ENCODE measurements around the gene CPEB1.
A peak's percentile ranks its signal among the peaks of the same experiment; 100 is the strongest.
"Not testable (repeated sequence)": the region's sequence is repeated elsewhere in the genome, so short reads cannot be mapped to it uniquely, and the experiment has no call there.

Gene CPEB1

DNA sequence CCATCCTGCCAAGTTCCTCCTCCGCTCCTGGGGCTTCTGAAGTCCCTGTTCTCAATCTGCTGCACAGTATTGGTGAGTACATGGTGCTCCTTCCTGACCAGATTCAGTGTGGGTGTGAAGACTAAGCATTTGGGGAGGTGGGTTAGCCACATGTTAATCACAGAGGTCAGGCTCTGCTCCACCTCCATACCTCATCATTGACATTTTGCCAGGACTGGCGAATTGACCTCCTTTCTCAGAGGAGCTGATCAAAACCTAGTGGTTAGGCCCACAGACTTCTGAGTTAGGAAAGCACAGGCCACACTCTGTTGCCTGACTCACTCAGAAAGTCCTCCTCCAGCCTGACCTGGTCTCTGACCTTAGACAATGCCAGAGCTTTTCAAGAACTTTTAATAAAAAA, 98.5 kb downstream of the CPEB1 start:
- Mint-ChIP-seq H3K9me3 (no peaks in the 10 kb centered on the region), H3K4me3 (no peak overlapping the region), H3K27me3 (no peaks in the 10 kb centered on the region), H3K4me1 (no peaks in the 10 kb centered on the region), H3K36me3 (no peaks in the 10 kb centered on the region), H3K27ac (no peak overlapping the region)

GRCh38 chr15:82545478-82545877, 101.7 kb downstream of the CPEB1 start:
- H3K4me1 Mint-ChIP-seq = peaks cover 8% of the 10 kb centered on the region
- H3K9me3 Mint-ChIP-seq = no peaks in the 10 kb centered on the region
- H3K36me3 Mint-ChIP-seq = no peaks in the 10 kb centered on the region
- no peak overlapping the region for H3K4me3 Mint-ChIP-seq
- H3K27ac Mint-ChIP-seq = no peak overlapping the region
- no peaks in the 10 kb centered on the region for H3K27me3 Mint-ChIP-seq

DNA sequence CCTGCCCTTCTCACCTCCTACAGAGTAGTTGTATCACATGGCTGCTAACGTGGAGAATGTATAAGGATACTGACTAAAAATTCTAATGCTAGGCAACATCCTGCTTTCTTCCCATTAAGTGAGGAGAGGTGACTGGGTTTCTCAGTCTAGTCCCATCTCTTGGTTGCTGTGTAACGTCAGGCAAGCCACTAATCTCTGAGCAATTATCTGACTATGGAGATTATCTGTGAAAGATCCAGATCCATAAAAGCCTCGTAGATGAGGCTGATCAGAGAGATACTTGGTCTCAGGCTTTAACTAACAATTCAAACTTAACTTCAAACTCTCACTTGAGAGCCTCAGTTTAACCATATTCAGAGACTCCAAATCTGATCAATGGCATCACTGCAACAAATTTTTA, 102.2 kb downstream of the CPEB1 start:
- Mint-ChIP-seq H3K9me3 (no peaks in the 10 kb centered on the region), H3K36me3 (no peaks in the 10 kb centered on the region), H3K27ac (no peak overlapping the region), H3K4me3 (no peak overlapping the region), H3K4me1 (peaks cover 8% of the 10 kb centered on the region), H3K27me3 (no peaks in the 10 kb centered on the region)

- no peaks in the 10 kb centered on the region for H3K27me3 Mint-ChIP-seq
- no peak overlapping the region for H3K4me3 Mint-ChIP-seq
- peaks cover 5% of the 10 kb centered on the region for H3K36me3 Mint-ChIP-seq
- H3K9me3 Mint-ChIP-seq = no peaks in the 10 kb centered on the region
- H3K27ac Mint-ChIP-seq = no peak overlapping the region
- peaks cover 8% of the 10 kb centered on the region for H3K4me1 Mint-ChIP-seq
Measured at GRCh38 chr15:82544431-82544830, 102.7 kb downstream of the CPEB1 start.

GRCh38 chr15:82543160-82543559, 104.0 kb downstream of the CPEB1 start:
- Mint-ChIP-seq H3K4me3 (no peak overlapping the region), H3K9me3 (no peaks in the 10 kb centered on the region), H3K4me1 (peaks cover 15% of the 10 kb centered on the region), H3K27me3 (no peaks in the 10 kb centered on the region), H3K36me3 (peaks cover 12% of the 10 kb centered on the region), H3K27ac (no peak overlapping the region)

DNA sequence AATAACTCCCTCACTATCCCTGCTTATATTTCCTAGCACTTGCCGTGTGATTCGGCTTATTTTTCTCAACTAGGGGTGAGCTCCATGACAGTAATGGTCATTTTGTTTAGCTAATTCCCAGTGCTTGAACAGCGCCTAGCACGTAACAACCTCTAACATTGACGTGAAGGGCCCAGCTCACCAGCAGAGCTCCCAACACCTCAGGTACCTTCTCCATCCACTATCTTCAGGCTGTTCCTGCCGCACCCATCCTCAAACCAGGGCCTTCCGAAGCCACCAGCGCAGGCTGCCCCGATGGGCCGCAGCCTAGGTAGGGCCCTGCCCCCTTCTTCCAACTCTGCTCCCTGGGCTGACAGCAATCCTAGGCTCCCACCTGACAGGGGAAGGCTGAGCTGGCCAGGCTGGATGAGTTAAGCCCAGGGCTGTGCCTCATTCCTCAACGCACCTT, 106.2 kb downstream of the CPEB1 start:
- H3K27me3 Mint-ChIP-seq = no peaks in the 10 kb centered on the region
- H3K36me3 Mint-ChIP-seq = peaks cover 27% of the 10 kb centered on the region
- peaks cover 34% of the 10 kb centered on the region for H3K4me1 Mint-ChIP-seq
- no peaks in the 10 kb centered on the region for H3K9me3 Mint-ChIP-seq
- H3K4me3 Mint-ChIP-seq = peak overlapping the region; percentile 97
- H3K27ac Mint-ChIP-seq = peak overlapping the region; percentile 96

DNA sequence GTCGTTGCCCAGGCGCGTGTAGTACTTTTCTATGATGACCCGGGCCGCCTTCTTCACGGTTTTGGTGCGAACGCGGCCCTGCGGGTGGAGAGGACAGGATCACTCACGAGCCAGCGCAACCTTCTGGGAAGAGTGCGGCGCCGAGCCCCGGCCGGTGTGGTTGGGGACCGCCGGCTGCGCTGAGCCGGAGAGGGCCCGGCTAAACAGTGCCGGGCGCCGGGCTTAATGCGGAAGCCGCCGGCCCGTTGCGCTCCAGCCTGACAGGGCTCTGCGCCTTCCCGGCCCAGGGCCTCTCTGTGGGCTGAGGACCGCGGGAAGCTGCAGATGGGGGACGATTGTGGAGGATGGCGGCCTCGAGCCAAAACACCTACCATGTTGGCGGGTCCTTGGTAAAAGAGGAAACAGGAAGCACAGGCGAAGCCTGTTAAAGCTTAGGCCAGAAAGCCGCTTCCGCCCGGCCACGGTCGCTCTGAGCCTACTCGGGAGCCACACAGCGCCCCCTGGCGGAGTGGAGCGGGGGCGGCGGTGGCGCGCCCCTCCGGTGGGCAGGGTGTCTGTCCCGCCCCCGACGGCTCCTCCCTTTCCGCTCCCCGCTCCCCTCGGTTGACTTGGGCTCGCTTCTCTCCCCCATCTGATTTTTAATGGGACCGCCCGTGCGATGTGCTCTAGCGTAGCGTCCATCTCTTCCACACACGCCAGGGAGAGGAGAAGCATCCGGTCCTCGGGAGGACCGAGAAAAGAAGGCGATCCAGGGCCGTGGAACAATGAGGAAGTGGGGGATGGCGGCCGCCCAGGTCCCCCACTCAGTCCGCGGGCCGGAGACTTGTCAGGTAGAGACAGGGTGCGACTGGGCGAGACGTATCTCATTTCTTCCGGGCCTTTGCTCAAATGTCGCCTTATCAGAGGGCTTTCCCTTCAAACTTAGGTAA, 106.8 kb downstream of the CPEB1 start, which contains the start of gene RPS17:
TSS of gene RPS17 (minus strand) at position 403 of the 929 bp plus-strand sequence. CDS start at position 374, 29 bp downstream.
- Mint-ChIP-seq H3K27ac (peak within 1 kb of the TSS; percentile 97), H3K36me3 (peaks cover 31% of the 10 kb centered on the region), H3K27me3 (no peaks in the 10 kb centered on the region), H3K4me1 (peaks cover 34% of the 10 kb centered on the region), H3K9me3 (no peaks in the 10 kb centered on the region), H3K4me3 (peak within 1 kb of the TSS; percentile 97)

GRCh38 chr15:82539691-82540054, 107.5 kb downstream of the CPEB1 start:
- Mint-ChIP-seq H3K9me3 (no peaks in the 10 kb centered on the region), H3K27ac (peak overlapping the region; percentile 97), H3K36me3 (peaks cover 32% of the 10 kb centered on the region), H3K27me3 (no peaks in the 10 kb centered on the region), H3K4me1 (peaks cover 34% of the 10 kb centered on the region), H3K4me3 (peak overlapping the region; percentile 97)

DNA sequence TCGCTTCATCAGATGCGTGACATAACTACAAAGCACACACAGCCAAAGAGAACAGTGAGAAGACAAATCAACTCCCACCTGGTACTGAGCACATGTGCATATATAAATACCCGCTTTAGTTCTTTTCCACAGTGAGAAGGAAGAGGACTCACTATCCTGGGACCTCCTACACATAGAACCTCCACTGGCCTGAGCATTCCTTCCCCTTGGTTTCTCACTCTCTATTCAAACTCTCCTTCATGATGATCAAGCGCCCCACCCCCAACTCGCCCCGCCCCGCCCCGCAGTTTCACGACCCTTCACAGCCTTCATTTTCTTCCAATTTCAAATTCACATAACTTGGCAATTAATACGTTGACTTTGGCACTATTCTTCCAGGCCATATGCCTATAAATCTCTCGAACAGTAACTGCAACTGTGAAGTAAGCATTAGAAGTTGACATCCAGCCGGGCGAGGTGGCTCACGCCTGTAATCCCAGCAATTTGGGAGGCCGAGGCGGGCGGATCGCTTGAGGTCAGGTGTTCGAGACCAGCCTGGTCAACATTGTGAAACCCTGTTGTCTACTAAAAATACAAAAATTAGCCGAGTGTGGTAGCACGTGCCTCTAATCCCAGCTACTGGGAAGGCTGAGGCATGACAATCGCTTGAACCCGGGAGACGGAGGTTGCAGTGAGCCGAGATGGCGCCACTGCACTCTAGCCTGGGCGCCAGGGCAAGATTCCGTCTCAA, 108.0 kb downstream of the CPEB1 start:
- Mint-ChIP-seq H3K27ac (peak overlapping the region; percentile 97), H3K4me3 (peak overlapping the region; percentile 97), H3K9me3 (no peaks in the 10 kb centered on the region), H3K36me3 (peaks cover 36% of the 10 kb centered on the region), H3K27me3 (no peaks in the 10 kb centered on the region), H3K4me1 (peaks cover 34% of the 10 kb centered on the region)

DNA sequence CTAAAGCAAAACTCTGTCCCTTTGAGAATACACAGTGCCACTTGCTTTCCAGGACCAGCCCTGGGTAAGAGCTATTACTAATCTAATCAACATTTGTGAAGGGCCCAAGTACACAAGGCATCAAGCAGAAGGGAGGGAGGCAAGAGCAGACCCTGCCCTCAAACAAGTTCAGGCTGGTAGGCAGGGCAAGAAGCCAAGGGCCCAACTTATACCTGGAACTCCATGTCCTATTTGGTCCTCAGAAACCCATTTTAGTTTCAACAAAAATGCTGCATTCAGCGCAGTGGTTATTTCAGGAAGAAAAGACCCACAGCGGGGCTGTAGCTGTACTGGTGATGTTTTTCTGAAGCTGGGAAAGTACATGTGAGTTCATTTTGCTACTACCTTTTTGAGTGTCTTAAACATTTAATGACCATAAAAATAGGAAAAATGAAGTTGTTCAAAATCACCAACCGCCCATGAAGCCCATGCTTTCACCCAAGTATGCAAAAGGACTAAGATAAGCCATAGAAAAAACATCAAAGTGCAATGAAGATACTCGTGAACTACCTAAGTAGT, 109.7 kb downstream of the CPEB1 start:
- H3K9me3 Mint-ChIP-seq = no peaks in the 10 kb centered on the region
- peak overlapping the region; percentile 92 for H3K27ac Mint-ChIP-seq
- no peaks in the 10 kb centered on the region for H3K27me3 Mint-ChIP-seq
- peaks cover 34% of the 10 kb centered on the region for H3K4me1 Mint-ChIP-seq
- H3K36me3 Mint-ChIP-seq = peaks cover 40% of the 10 kb centered on the region
- peak overlapping the region; percentile 97 for H3K4me3 Mint-ChIP-seq

- Mint-ChIP-seq H3K27ac (peak overlapping the region; percentile 92), H3K36me3 (peaks cover 40% of the 10 kb centered on the region), H3K4me3 (peak overlapping the region; percentile 97), H3K9me3 (no peaks in the 10 kb centered on the region), H3K4me1 (peaks cover 34% of the 10 kb centered on the region), H3K27me3 (no peaks in the 10 kb centered on the region)
Measured at GRCh38 chr15:82536409-82537350, 110.5 kb downstream of the CPEB1 start.

GRCh38 chr15:82535566-82536408, 111.4 kb downstream of the CPEB1 start:
- H3K27ac Mint-ChIP-seq = peak overlapping the region; percentile 92
- H3K27me3 Mint-ChIP-seq = no peaks in the 10 kb centered on the region
- H3K4me3 Mint-ChIP-seq = peak overlapping the region; percentile 97
- no peaks in the 10 kb centered on the region for H3K9me3 Mint-ChIP-seq
- H3K36me3 Mint-ChIP-seq = peaks cover 40% of the 10 kb centered on the region
- H3K4me1 Mint-ChIP-seq = peaks cover 31% of the 10 kb centered on the region

- H3K36me3 Mint-ChIP-seq = peaks cover 40% of the 10 kb centered on the region
- peaks cover 30% of the 10 kb centered on the region for H3K4me1 Mint-ChIP-seq
- not testable (repeated sequence) for H3K4me3 Mint-ChIP-seq, H3K9me3 Mint-ChIP-seq, H3K27me3 Mint-ChIP-seq, H3K27ac Mint-ChIP-seq
Measured at GRCh38 chr15:82535151-82535550, 112.0 kb downstream of the CPEB1 start.

- not testable (repeated sequence) for H3K27me3 Mint-ChIP-seq, H3K9me3 Mint-ChIP-seq, H3K4me3 Mint-ChIP-seq
- peaks cover 35% of the 10 kb centered on the region for H3K36me3 Mint-ChIP-seq
- peak overlapping the region; percentile 49 for H3K27ac Mint-ChIP-seq
- peaks cover 30% of the 10 kb centered on the region for H3K4me1 Mint-ChIP-seq
Measured at GRCh38 chr15:82534457-82534861, 112.7 kb downstream of the CPEB1 start.

All from activated naive CD4-positive, alpha-beta T cell treated with anti-CD3 and anti-CD28 coated beads, Interleukin-2, amount 50 U/mL, for 24 hours (primary cell).